Measurements from ENCODE around the gene NPY4R.
"Not testable (repeated sequence)": the region's sequence is repeated elsewhere in the genome, so short reads cannot be mapped to it uniquely, and the experiment has no call there.

- TF ChIP-seq, protein P1, sequence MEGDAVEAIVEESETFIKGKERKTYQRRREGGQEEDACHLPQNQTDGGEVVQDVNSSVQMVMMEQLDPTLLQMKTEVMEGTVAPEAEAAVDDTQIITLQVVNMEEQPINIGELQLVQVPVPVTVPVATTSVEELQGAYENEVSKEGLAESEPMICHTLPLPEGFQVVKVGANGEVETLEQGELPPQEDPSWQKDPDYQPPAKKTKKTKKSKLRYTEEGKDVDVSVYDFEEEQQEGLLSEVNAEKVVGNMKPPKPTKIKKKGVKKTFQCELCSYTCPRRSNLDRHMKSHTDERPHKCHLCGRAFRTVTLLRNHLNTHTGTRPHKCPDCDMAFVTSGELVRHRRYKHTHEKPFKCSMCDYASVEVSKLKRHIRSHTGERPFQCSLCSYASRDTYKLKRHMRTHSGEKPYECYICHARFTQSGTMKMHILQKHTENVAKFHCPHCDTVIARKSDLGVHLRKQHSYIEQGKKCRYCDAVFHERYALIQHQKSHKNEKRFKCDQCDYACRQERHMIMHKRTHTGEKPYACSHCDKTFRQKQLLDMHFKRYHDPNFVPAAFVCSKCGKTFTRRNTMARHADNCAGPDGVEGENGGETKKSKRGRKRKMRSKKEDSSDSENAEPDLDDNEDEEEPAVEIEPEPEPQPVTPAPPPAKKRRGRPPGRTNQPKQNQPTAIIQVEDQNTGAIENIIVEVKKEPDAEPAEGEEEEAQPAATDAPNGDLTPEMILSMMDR (IDR thresholded peaks at IDR 0.05) = not testable (repeated sequence)
- TF ChIP-seq EP300 (IDR thresholded peaks at IDR 0.05; ENCODE audit: low read depth); POLR2AphosphoS5 (IDR thresholded peaks at IDR 0.05): not testable (repeated sequence)
Observed at GRCh38 chr10:46490285-46490684, 24.5 kb upstream of the NPY4R start.

All from transverse colon (tissue), 4 donors.